Neural cell (in vitro differentiated cells): ENCODE results near the gene STK32A. TPM values are rescaled to one million over a fixed set of nuclear protein-coding genes. Genes with fewer than 3 reads are reported as not detected.

Experiments
- H2AFZ ChIP-seq: fragments of 200-600, 300-800 bp; sonication (generic), shearing (Covaris generic); 2 replicates; pipeline ENCODE4 v1.6.0; 2014; ENCODE audit warnings: low read depth, mild to moderate bottlenecking, antibody characterized with exemption, low read length, moderate library complexity
- H3F3A ChIP-seq: fragments of 200-600 bp; shearing (Covaris generic); 2 replicates; pipeline ENCODE4 v1.6.1; 2016; ENCODE audit warnings: mild to moderate bottlenecking, moderate library complexity, mixed read lengths, antibody characterized with exemption, low read length; ENCODE audit not compliant: insufficient read depth, poor library complexity, severe bottlenecking
- H3K27ac ChIP-seq: fragments of 200-600, 300-800 bp; sonication (generic), shearing (Covaris generic); 2 replicates; pipeline ENCODE4 v1.5.1; 2014; ENCODE audit warnings: mild to moderate bottlenecking, low read length, moderate library complexity
- H3K27me3 ChIP-seq: fragments of 300-800, 200-600 bp; sonication (generic), shearing (Covaris generic); 2 replicates; pipeline ENCODE4 v1.6.0; 2014; ENCODE audit warnings: mild to moderate bottlenecking, low read depth, low read length, moderate library complexity; ENCODE audit not compliant: insufficient read depth
- H3K36me3 ChIP-seq: fragments of 300-800, 200-600 bp; sonication (generic), shearing (Covaris generic); 2 replicates; pipeline ENCODE4 v1.5.1; 2014; ENCODE audit warnings: mild to moderate bottlenecking, antibody characterized with exemption, low read length, moderate library complexity; ENCODE audit not compliant: insufficient read depth
- H3K4me2 ChIP-seq: fragments of 300-800, 200-600 bp; sonication (generic), shearing (Covaris generic); 2 replicates; pipeline ENCODE4 v1.6.0; 2014; ENCODE audit warnings: mild to moderate bottlenecking, low read length
- H3K4me3 ChIP-seq: fragments of 300-800, 200-600 bp; sonication (generic), shearing (Covaris generic); 2 replicates; pipeline ENCODE4 v1.5.1; 2014; ENCODE audit warnings: mild to moderate bottlenecking, low read length, moderate library complexity
- H3K79me2 ChIP-seq: fragments of 200-600 bp; shearing (Covaris generic); replicated peaks from 2 replicates; pipeline ENCODE4 v1.6.0; 2014; ENCODE audit warnings: mild to moderate bottlenecking, low read length, moderate library complexity; ENCODE audit not compliant: insufficient read depth
- H3K9ac ChIP-seq: fragments of 300-800, 200-600 bp; sonication (generic), shearing (Covaris generic); 2 replicates; pipeline ENCODE4 v1.6.1; 2016; ENCODE audit warnings: mild to moderate bottlenecking, low read length, mixed read lengths
- H3K9me2 ChIP-seq: fragments of 200-600 bp; shearing (Covaris generic); 2 replicates; pipeline ENCODE4 v1.6.1; 2016; ENCODE audit warnings: mild to moderate bottlenecking, low read length, mixed read lengths; ENCODE audit not compliant: insufficient read depth
- H3K9me3 ChIP-seq: fragments of 200-600, 300-800 bp; sonication (generic), shearing (Covaris generic); 2 replicates; pipeline ENCODE4 v1.6.1; 2016; ENCODE audit warnings: mild to moderate bottlenecking, mixed run types, low read length, moderate library complexity, mixed read lengths
- H4K20me1 ChIP-seq: fragments of 200-600 bp; shearing (Covaris generic); 2 replicates; pipeline ENCODE4 v1.6.1; 2016; ENCODE audit warnings: mild to moderate bottlenecking, mixed run types; ENCODE audit not compliant: insufficient read depth
- CTCF ChIP-seq: fragments of 450-650 bp; IDR thresholded peaks from 2 replicates; pipeline ENCODE4 v1.5.1; 2014; ENCODE audit warnings: antibody characterized with exemption, mild to moderate bottlenecking, moderate library complexity; ENCODE audit not compliant: poor library complexity, severe bottlenecking
- EP300 ChIP-seq: fragments of 450-650 bp; conservative IDR thresholded peaks from 2 replicates; pipeline ENCODE4 v1.6.1; 2014; ENCODE audit warnings: antibody characterized with exemption, mild to moderate bottlenecking, moderate library complexity; ENCODE audit not compliant: poor library complexity, severe bottlenecking
- EZH2 ChIP-seq: fragments of 200-600, 300-800 bp; shearing (Covaris generic), sonication (generic); IDR thresholded peaks from 2 replicates; pipeline ENCODE4 v1.6.1; 2014; ENCODE audit warnings: antibody characterized with exemption, low read length, borderline replicate concordance, mild to moderate bottlenecking; ENCODE audit not compliant: insufficient read depth, poor library complexity, severe bottlenecking
- MXI1 ChIP-seq: fragments of 450-650 bp; conservative IDR thresholded peaks from 2 replicates; pipeline ENCODE4 v1.6.1; 2014; ENCODE audit warnings: antibody characterized with exemption, mild to moderate bottlenecking; ENCODE audit not compliant: poor library complexity, severe bottlenecking
- POLR2AphosphoS5 ChIP-seq: IDR thresholded peaks from 2 replicates; pipeline ENCODE4 v1.6.1; 2012
- RAD21 ChIP-seq: fragments of 450-650 bp; conservative IDR thresholded peaks from 2 replicates; pipeline ENCODE4 v1.6.1; 2014; ENCODE audit warnings: antibody characterized with exemption, mild to moderate bottlenecking, moderate library complexity
- REST ChIP-seq: IDR thresholded peaks from 2 replicates; pipeline ENCODE4 v1.6.1; 2012; ENCODE audit warnings: borderline replicate concordance
- SMC3 ChIP-seq: fragments of 450-650 bp; conservative IDR thresholded peaks from 2 replicates; pipeline ENCODE4 v1.6.1; 2014; ENCODE audit warnings: antibody characterized with exemption, mild to moderate bottlenecking, moderate library complexity; ENCODE audit not compliant: poor library complexity
- TAF1 ChIP-seq: IDR thresholded peaks from 2 replicates; pipeline ENCODE4 v1.6.1; 2012; ENCODE audit warnings: low read depth
- polyA plus RNA-seq: library from polyadenylated mRNA; depleted of rRNA; stranded (reverse); fragments of >200 nt; gene quantifications from 2 replicates; pipeline ENCODE4 v1.2.3, GENCODE V29; 2014

The STK32A gene
- polyA plus RNA-seq, 1 donor from 2014 or later = 23.1 TPM

- Histone ChIP-seq H4K20me1 (no peaks in the 10 kb centered on the region), H3K27ac (no peak overlapping the region), H3K9me3 (peaks cover 4% of the 10 kb centered on the region), H3F3A (no peaks in the 10 kb centered on the region), H3K9me2 (no peaks in the 10 kb centered on the region), H3K9ac (no peak overlapping the region), H3K79me2 (no peaks in the 10 kb centered on the region), H2AFZ (no peak overlapping the region), H3K4me3 (no peak overlapping the region), H3K4me2 (no peak overlapping the region), H3K36me3 (no peaks in the 10 kb centered on the region), H3K27me3 (no peaks in the 10 kb centered on the region)
- TF ChIP-seq SMC3 (no peak), TAF1 (no peak), EP300 (no peak), RAD21 (no peak), POLR2AphosphoS5 (no peak), CTCF (no peak), EZH2 (no peak), REST (no peak), MXI1 (no peak)
Observed at GRCh38 chr5:147290261-147290660, 55.4 kb downstream of the STK32A start.

- H3K27ac ChIP-seq = no peak overlapping the region
- H2AFZ ChIP-seq = no peak overlapping the region
- H3K9me2 ChIP-seq = no peaks in the 10 kb centered on the region
- H3K79me2 ChIP-seq = no peaks in the 10 kb centered on the region
- no peak overlapping the region for H3K4me2 ChIP-seq
- H3K4me3 ChIP-seq = no peak overlapping the region
- H3K27me3 ChIP-seq = no peaks in the 10 kb centered on the region
- TF ChIP-seq REST = no peak
- no peak for TF ChIP-seq CTCF
- TF ChIP-seq TAF1 = no peak
- TF ChIP-seq POLR2AphosphoS5 = no peak
- TF ChIP-seq EP300 = no peak
- no peaks in the 10 kb centered on the region for H4K20me1 ChIP-seq
- H3K9me3 ChIP-seq = no peaks in the 10 kb centered on the region
- H3K9ac ChIP-seq = no peak overlapping the region
- no peaks in the 10 kb centered on the region for H3K36me3 ChIP-seq
- no peaks in the 10 kb centered on the region for H3F3A ChIP-seq
Observed at GRCh38 chr5:147303251-147303650, 68.4 kb downstream of the STK32A start.
